IMR-90 (cell line): ENCODE data around the gene APOL2.

ENCODE experiments used
- BHLHE40 ChIP-seq: fragments of 150-350 bp; IDR thresholded peaks from 2 replicates; pipeline ENCODE4 v1.6.1; 2016; ENCODE audit warnings: mild to moderate bottlenecking, low read depth, low read length
- CEBPB ChIP-seq: IDR thresholded peaks from 2 replicates; pipeline ENCODE4 v1.6.1; 2012; ENCODE audit warnings: low read depth, low read length, improper control_type of control experiment
- FOS ChIP-seq: fragments of 150-350 bp; IDR thresholded peaks from 2 replicates; pipeline ENCODE4 v1.6.1; 2016; ENCODE audit warnings: low read depth, low read length
- MXI1 ChIP-seq: IDR thresholded peaks from 2 replicates; pipeline ENCODE4 v1.6.1; 2012; ENCODE audit warnings: low read depth, mild to moderate bottlenecking, low read length, moderate library complexity, borderline replicate concordance
- POLR2A ChIP-seq: IDR thresholded peaks from 2 replicates; pipeline ENCODE4 v1.6.1; 2012; ENCODE audit warnings: mild to moderate bottlenecking, low read depth, low read length
- RAD21 ChIP-seq: IDR thresholded peaks from 2 replicates; pipeline ENCODE4 v1.6.1; 2012; ENCODE audit warnings: low read length, improper control_type of control experiment
- RCOR1 ChIP-seq: IDR thresholded peaks from 2 replicates; pipeline ENCODE4 v1.6.1; 2012; ENCODE audit warnings: mild to moderate bottlenecking, low read length, improper control_type of control experiment; ENCODE audit not compliant: insufficient replicate concordance
- RFX5 ChIP-seq: IDR thresholded peaks from 2 replicates; pipeline ENCODE4 v1.8.0; 2012; ENCODE audit warnings: low read depth, mild to moderate bottlenecking, low read length, moderate library complexity
- TF ChIP-seq, protein P1 (sequence below): conservative IDR thresholded peaks from 2 replicates; pipeline ENCODE4 v1.5.1; 2012; ENCODE audit warnings: mild to moderate bottlenecking, low read depth, low read length, improper control_type of control experiment
- TF ChIP-seq, protein P2 (sequence below): fragments of 150-350 bp; IDR thresholded peaks from 2 replicates; pipeline ENCODE4 v1.6.1; 2017; ENCODE audit warnings: mild to moderate bottlenecking, antibody characterized with exemption, low read length, low read depth

DNA sequence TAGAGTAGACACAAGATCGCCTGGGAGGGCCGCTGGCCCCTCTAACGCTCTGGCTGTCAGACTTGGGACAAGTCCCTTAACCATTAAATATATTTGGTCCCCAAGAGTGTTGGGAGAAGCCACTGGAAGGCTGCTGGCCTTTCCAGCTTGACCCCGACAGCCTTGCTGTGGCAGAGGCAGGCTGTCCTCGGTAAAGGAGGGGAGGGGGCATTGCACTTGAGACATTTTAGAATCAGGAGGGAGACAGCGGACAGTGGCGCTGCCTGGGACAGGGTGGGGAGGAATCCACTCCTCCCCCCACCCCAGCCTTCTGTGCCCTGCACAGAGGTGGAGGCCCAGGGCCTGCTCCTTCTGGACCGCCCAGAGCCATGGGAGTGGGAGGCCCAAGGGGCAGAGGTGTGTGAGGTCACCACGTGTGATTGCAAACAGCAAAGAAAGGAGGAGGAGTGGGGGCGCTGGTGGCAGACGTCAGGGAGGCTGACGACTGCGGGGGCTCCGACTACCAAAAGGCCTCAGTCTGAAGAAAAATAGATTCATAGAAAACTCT lies 42.5 kb upstream of the APOL2 start:
- TF ChIP-seq, protein P1, sequence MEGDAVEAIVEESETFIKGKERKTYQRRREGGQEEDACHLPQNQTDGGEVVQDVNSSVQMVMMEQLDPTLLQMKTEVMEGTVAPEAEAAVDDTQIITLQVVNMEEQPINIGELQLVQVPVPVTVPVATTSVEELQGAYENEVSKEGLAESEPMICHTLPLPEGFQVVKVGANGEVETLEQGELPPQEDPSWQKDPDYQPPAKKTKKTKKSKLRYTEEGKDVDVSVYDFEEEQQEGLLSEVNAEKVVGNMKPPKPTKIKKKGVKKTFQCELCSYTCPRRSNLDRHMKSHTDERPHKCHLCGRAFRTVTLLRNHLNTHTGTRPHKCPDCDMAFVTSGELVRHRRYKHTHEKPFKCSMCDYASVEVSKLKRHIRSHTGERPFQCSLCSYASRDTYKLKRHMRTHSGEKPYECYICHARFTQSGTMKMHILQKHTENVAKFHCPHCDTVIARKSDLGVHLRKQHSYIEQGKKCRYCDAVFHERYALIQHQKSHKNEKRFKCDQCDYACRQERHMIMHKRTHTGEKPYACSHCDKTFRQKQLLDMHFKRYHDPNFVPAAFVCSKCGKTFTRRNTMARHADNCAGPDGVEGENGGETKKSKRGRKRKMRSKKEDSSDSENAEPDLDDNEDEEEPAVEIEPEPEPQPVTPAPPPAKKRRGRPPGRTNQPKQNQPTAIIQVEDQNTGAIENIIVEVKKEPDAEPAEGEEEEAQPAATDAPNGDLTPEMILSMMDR, result no peak
- TF ChIP-seq CEBPB, result no peak
- no peak for TF ChIP-seq POLR2A
- no peak for TF ChIP-seq RAD21
- no peak for TF ChIP-seq MXI1
- no peak for TF ChIP-seq FOS
- no peak for TF ChIP-seq RFX5
- no peak for TF ChIP-seq RCOR1
- no peak for TF ChIP-seq BHLHE40
- TF ChIP-seq, protein P2, sequence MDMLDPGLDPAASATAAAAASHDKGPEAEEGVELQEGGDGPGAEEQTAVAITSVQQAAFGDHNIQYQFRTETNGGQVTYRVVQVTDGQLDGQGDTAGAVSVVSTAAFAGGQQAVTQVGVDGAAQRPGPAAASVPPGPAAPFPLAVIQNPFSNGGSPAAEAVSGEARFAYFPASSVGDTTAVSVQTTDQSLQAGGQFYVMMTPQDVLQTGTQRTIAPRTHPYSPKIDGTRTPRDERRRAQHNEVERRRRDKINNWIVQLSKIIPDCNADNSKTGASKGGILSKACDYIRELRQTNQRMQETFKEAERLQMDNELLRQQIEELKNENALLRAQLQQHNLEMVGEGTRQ, result no peak
